Effector memory CD4-positive, alpha-beta T cell (primary cell): Measurements from ENCODE around the gene IL1RAPL2.
"Not testable (repeated sequence)": the region's sequence is repeated elsewhere in the genome, so short reads cannot be mapped to it uniquely, and the experiment has no call there.

Source experiments
- DNase-seq, 3 donors: peaks; one replicate each; pipeline ENCODE4 v3.0.0-alpha.2; 2020
- H3K27ac ChIP-seq: 2 replicates; pipeline ENCODE4 v1.7.0; 2013; ENCODE audit warnings: mild to moderate bottlenecking, low read length, moderate library complexity; ENCODE audit not compliant: insufficient read depth, poor library complexity, severe bottlenecking
- H3K27me3 ChIP-seq: replicated peaks from 2 replicates; pipeline ENCODE4 v1.7.0; 2013; ENCODE audit warnings: mild to moderate bottlenecking, low read length; ENCODE audit not compliant: insufficient read depth, control insufficient read depth, poor library complexity, severe bottlenecking
- H3K36me3 ChIP-seq: 2 replicates; pipeline ENCODE4 v1.7.0; 2013; ENCODE audit warnings: mild to moderate bottlenecking, low read length, moderate library complexity; ENCODE audit not compliant: control insufficient read depth, insufficient read depth
- H3K4me1 ChIP-seq: 2 replicates; pipeline ENCODE4 v1.7.0; 2013; ENCODE audit warnings: low read length, mild to moderate bottlenecking; ENCODE audit not compliant: control insufficient read depth, insufficient read depth, poor library complexity, severe bottlenecking
- H3K4me3 ChIP-seq: 2 replicates; pipeline ENCODE4 v1.7.0; 2013; ENCODE audit warnings: low read length, low read depth, mild to moderate bottlenecking; ENCODE audit not compliant: insufficient read depth, poor library complexity, severe bottlenecking
- H3K9me3 ChIP-seq: 2 replicates; pipeline ENCODE4 v1.7.0; 2013; ENCODE audit warnings: mild to moderate bottlenecking, low read length, moderate library complexity; ENCODE audit not compliant: control insufficient read depth
- total RNA-seq, 3 donors: gene quantifications; one replicate each; lab custom pipeline; 2026; lab: John Stamatoyannopoulos, UW

Gene IL1RAPL2
- total RNA-seq, result 0 reads per million in 3 donors

DNA sequence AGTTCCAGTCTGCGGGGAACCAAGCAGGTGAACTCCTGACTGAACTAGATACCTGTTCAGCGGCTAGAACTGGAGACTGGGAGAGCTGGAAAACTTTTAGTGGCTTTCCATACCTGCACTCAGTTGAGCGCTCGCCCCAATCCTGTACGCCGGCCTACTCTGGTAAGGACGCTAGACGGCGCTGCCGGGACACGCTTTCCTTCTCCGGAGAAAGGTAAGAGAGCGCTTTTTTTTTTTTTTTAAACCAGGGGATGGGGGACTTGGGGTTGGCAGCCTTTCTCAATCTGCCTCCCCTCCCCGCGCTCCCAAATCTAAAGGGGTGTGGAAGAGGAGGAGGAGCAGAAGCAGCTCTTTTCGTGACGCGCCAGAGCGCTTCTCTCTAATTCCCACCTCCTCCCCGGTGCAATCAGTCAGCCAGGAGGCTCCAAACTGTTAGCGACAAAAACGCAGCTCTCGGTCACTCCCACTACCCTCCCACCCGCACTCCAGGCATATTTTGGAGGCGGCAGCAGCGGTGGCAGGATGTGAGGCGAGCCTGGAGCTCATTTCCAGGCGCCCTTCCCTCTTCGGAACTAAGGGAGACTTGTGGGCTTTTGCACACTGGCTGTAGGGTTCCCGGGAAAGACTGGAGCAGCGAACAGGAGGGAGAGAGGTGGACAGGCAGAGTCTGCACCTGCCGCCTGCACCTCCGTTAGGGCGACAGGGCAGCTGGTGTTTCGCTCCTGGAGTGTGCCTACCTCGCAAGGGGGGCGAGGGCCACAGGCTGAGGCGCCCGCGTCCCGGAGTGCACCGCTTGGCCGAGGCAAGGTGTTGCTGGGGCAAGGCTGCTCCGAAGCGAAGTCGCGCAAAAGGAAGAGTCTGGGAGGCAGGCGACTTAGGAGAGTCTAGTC is at the start of gene IL1RAPL2:
TSS of gene IL1RAPL2 (plus strand) at position 409 of the 890 bp plus-strand sequence.
- Histone ChIP-seq H3K27ac (no peak within 1 kb of the TSS), H3K4me3 (no peak within 1 kb of the TSS), H3K9me3 (no peaks in the 10 kb centered on the region), H3K36me3 (no peaks in the 10 kb centered on the region), H3K27me3 (peaks cover 4% of the 10 kb centered on the region), H3K4me1 (no peaks in the 10 kb centered on the region)
- no peak for DNase-seq

DNA sequence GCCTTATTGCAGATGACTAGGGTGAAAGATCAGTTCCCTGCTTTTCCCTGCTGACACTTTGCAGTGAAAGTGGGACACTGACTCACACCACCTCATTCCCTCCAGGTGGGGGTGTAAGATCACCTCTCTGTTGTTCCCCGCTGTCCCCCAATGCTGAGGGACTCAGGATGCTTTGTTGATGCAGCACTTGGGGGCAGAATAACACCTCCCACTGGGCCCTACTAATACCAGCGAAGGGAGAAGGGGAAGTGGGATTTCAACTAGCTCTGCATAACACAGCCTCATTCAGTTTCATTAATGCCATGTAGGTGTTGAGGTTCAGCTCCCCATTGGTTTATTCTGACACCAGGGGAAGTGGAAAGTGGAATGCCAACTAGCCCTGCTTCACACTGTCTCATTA is 43.6 kb upstream of the IL1RAPL2 start:
- DNase-seq, result no peak
- H3K4me1 ChIP-seq, result no peaks in the 10 kb centered on the region
- H3K27ac ChIP-seq, result no peak overlapping the region
- H3K27me3 ChIP-seq, result no peaks in the 10 kb centered on the region
- no peak overlapping the region for H3K4me3 ChIP-seq
- H3K9me3 ChIP-seq, result no peaks in the 10 kb centered on the region
- H3K36me3 ChIP-seq, result no peaks in the 10 kb centered on the region

DNA sequence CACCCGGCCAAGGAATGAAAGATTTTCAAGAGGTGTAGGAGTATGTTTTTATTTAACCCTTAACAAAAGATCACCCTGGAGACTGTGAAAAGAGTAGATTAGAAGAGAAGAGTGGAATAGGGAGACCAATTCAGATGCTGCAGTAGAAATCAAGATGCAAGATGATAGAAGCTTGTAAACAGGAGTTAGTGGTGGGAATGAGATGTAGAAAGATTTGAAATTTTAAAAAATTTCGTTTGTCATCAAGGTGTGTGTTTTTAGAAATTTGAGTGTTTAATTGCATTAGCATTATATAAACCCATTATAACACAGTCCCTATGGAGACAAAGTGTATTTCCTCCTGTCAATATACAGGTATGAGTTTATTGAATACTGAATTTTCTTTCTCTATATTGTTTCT is 42.1 kb upstream of the IL1RAPL2 start:
- Histone ChIP-seq H3K27me3 (no peaks in the 10 kb centered on the region), H3K36me3 (no peaks in the 10 kb centered on the region), H3K9me3 (no peaks in the 10 kb centered on the region), H3K4me1 (no peaks in the 10 kb centered on the region), H3K27ac (no peak overlapping the region), H3K4me3 (no peak overlapping the region)
- no peak for DNase-seq

DNA sequence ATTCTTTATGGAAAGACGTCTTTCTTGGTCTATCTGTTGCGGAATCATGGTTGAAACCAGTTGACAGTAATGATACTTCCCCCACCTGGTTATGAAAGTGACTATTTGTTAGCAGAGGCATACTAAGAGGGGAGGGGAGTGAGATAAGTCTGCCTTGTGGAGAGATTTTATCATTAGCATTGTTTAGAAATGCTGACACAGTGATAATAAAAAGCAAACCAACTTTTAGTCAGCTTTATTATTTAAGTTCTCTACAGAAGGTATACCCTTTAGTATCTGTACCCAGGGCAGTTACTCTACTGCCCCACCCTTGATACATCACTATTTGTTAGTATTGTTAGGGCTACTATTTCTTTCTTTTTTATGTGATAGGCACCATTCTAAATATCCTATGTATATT is 26.9 kb upstream of the IL1RAPL2 start:
- H3K4me1 ChIP-seq, result no peaks in the 10 kb centered on the region
- H3K36me3 ChIP-seq, result no peaks in the 10 kb centered on the region
- H3K9me3 ChIP-seq, result no peaks in the 10 kb centered on the region
- H3K27ac ChIP-seq, result no peak overlapping the region
- no peaks in the 10 kb centered on the region for H3K27me3 ChIP-seq
- H3K4me3 ChIP-seq, result no peak overlapping the region
- no peak for DNase-seq

DNA sequence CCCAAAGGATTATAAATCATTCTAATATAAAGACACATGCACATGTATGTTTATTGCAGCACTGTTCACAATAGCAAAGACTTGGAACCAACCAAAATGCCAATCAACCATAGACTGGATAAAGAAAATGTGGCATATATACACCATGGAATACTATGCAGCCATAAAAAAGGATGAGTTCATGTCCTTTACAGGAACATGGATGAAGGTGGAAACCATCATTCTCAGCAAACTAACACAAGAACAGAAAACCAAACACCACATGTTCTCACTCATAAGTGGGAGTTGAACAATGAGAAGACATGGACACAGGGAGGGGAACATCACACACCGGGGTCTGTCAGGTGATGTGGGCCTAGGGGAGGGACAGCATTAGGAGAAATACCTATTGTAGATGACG is 23.6 kb upstream of the IL1RAPL2 start:
- H3K4me3 ChIP-seq, H3K27ac ChIP-seq, DNase-seq, H3K4me1 ChIP-seq, H3K36me3 ChIP-seq, H3K27me3 ChIP-seq, H3K9me3 ChIP-seq: not testable (repeated sequence)

DNA sequence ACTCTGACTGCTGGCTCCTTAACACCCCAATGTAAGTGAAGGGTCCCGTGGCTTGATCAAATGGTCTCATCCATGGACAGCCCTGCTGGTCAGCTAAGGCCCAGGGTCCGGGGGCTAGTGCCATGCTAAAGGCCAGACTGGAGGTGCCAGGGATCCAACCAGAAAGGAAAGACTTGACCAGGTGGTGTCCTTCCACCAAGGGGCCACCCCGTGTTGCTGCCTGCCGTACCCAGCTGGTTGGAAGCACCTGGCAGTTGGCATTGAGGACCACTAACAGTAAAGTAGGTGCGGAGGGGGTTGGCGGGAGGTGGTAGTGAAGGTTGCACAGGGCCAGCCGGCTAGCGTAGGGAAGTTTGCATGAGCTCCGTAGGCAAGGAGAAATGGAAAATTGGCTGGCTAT is 1.7 kb upstream of the IL1RAPL2 start:
- Histone ChIP-seq H3K4me3 (no peak overlapping the region), H3K27ac (no peak overlapping the region), H3K36me3 (no peaks in the 10 kb centered on the region), H3K4me1 (no peaks in the 10 kb centered on the region), H3K27me3 (peaks cover 4% of the 10 kb centered on the region), H3K9me3 (no peaks in the 10 kb centered on the region)
- DNase-seq, result no peak

DNA sequence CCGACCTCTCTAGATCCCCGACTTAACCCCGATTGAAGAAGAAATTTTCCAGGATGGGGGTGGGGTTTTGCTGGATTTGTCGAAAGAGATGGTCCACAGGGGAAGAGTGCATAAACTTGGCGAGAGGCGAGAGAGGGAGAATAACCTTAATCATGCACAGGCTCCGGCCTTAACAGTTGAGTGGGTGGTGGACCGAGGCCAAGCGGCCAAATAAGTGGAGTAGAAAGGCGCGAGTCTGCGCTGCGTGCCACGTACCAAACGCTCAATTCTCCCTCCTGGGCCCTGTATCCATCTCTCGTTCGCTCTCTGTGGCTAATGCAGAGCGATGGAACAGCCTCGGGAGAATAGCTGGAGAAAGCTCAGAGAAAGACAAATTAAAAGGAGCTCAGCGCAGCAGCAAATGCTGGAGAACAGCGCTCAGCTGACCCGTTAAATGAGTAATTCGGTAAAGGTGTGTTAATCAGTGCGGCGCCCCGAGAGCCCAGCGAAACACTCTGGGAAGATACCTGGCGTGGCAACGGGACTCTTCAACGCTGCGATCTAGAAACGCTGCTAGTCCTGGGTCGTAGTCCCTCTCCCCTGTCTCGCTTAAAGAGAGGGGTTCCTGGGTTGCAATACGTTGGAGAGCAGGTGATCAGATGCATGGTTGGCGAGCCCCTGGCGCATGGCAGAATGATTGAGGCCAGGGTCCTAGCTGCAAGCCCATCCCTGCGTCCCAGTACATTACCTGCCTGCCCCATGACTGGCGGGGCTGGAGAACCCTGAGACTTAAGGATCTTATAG is 887 bp upstream of the IL1RAPL2 start:
- H3K4me3 ChIP-seq, result no peak overlapping the region
- no peak for DNase-seq
- H3K27ac ChIP-seq, result no peak overlapping the region
- H3K36me3 ChIP-seq, result no peaks in the 10 kb centered on the region
- no peaks in the 10 kb centered on the region for H3K4me1 ChIP-seq
- no peaks in the 10 kb centered on the region for H3K9me3 ChIP-seq
- H3K27me3 ChIP-seq, result peaks cover 4% of the 10 kb centered on the region

DNA sequence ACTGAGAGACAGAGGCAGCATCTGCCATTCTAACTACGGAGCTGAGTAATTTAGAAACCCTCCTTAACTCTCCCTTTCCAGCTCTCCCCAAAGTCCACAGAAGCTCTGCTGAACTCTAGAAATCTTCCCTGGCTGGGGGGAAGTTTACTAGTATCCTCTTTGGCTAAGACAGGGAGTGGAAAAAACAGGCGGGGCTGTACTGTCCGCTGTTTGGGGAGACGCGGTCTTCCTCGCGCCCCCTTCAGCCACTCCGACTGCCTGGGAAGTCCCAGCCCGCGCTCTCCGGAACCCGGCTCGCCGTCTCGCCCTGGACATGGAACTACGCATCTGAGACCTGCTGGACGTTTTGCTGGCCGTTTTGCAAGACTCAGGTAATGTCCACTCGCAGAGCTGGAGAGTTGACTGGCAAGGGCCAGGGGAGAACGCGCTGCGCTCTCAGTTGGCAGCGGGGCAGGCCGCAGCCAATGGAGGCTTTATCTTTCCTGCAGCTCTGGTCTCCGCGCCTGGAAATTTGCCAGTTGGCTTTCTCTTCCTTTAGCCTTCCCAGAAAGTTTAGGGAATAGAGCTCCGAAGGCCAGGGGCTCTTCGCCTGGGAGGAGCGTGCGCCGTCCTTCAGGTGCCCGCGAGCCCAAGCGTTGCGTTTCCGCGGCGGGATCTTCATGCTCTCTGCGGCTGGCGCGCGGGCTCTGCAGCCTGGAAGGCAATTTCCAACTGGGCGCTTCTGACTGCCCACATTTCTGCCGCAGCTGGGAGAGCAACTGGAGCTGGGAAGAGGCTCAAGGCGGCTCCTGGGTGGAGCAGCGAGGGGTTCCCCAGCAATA is 892 bp downstream of the IL1RAPL2 start:
- Histone ChIP-seq H3K9me3 (no peaks in the 10 kb centered on the region), H3K4me3 (no peak overlapping the region), H3K4me1 (no peaks in the 10 kb centered on the region), H3K27me3 (peaks cover 4% of the 10 kb centered on the region), H3K27ac (no peak overlapping the region), H3K36me3 (no peaks in the 10 kb centered on the region)
- no peak for DNase-seq

DNA sequence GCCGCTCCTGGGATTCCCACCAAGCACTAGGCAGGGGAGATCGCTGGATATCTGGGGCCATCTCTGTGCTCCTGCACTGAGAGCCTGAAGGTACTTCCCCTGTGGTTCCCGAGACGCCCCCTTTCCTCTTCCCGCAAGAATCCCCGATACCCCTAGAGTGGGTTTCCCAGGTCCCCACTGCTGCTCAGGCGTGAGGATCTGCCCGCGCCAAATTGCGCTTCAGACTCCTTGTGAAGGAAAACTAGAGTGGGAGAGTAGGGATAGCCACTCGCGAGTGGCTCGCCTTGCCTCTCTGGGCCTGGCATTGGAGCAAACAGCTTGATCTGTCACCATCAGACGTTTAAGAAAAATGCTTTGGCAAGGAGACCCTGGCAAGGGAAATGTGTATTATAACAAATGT is 1.5 kb downstream of the IL1RAPL2 start:
- H3K9me3 ChIP-seq, result no peaks in the 10 kb centered on the region
- DNase-seq, result no peak
- peaks cover 4% of the 10 kb centered on the region for H3K27me3 ChIP-seq
- H3K4me3 ChIP-seq, result no peak overlapping the region
- H3K36me3 ChIP-seq, result no peaks in the 10 kb centered on the region
- no peak overlapping the region for H3K27ac ChIP-seq
- H3K4me1 ChIP-seq, result no peaks in the 10 kb centered on the region
